HL-60 (cell line): ENCODE measurements around the gene ULK1.

ENCODE experiments used
- GABPA ChIP-seq: IDR thresholded peaks from 2 replicates; pipeline ENCODE4 v1.6.1; 2012; ENCODE audit warnings: low read depth
- POLR2AphosphoS5 ChIP-seq: IDR thresholded peaks from 2 replicates; pipeline ENCODE4 v1.6.1; 2012; ENCODE audit warnings: low read depth
- SPI1 ChIP-seq: IDR thresholded peaks from 2 replicates; pipeline ENCODE4 v1.6.1; 2012; ENCODE audit warnings: low read depth, mild to moderate bottlenecking, borderline replicate concordance
- TF ChIP-seq, protein P1 (sequence below): IDR thresholded peaks from one replicate; pipeline ENCODE4 v1.5.1; 2011; ENCODE audit warnings: low read length, control low read depth, inconsistent platforms; ENCODE audit not compliant: insufficient read depth
- TF ChIP-seq, protein P2 (sequence below): IDR thresholded peaks from 2 replicates; pipeline ENCODE4 v1.6.1; 2012; ENCODE audit warnings: low read depth; ENCODE audit not compliant: insufficient replicate concordance

DNA sequence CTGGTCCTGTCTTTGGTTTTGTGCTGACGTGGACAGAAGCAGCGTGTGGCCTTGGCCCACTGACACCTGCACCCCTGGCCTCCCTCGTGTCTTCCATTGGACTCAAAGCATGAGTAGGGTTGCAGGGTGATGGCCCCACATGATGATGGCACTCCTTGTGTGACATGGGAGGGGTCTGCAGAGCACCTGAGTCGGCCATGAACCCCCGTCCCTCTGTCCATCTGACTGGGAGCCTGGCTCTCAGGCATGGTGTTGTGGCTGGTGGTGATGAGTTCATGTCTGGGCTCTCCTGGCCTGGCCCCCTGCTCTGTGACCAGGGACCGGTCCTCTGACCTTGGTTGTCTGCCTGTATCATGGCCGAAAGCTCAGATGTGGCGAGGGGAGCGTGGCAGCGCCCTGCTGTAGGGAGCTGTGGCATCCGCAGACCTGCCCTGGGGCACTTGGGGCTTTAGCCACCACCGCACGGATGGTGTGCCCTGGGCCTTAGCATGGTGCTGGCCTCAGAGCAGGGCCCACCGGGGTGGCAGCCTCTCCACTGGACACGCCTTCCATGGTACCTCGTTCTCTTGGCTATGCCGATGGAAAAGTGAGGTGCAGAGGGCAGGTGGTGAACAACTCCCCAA is 16.7 kb downstream of the ULK1 start:
- TF ChIP-seq, protein P1, sequence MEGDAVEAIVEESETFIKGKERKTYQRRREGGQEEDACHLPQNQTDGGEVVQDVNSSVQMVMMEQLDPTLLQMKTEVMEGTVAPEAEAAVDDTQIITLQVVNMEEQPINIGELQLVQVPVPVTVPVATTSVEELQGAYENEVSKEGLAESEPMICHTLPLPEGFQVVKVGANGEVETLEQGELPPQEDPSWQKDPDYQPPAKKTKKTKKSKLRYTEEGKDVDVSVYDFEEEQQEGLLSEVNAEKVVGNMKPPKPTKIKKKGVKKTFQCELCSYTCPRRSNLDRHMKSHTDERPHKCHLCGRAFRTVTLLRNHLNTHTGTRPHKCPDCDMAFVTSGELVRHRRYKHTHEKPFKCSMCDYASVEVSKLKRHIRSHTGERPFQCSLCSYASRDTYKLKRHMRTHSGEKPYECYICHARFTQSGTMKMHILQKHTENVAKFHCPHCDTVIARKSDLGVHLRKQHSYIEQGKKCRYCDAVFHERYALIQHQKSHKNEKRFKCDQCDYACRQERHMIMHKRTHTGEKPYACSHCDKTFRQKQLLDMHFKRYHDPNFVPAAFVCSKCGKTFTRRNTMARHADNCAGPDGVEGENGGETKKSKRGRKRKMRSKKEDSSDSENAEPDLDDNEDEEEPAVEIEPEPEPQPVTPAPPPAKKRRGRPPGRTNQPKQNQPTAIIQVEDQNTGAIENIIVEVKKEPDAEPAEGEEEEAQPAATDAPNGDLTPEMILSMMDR: no peak
- TF ChIP-seq POLR2AphosphoS5: no peak
- TF ChIP-seq, protein P2, sequence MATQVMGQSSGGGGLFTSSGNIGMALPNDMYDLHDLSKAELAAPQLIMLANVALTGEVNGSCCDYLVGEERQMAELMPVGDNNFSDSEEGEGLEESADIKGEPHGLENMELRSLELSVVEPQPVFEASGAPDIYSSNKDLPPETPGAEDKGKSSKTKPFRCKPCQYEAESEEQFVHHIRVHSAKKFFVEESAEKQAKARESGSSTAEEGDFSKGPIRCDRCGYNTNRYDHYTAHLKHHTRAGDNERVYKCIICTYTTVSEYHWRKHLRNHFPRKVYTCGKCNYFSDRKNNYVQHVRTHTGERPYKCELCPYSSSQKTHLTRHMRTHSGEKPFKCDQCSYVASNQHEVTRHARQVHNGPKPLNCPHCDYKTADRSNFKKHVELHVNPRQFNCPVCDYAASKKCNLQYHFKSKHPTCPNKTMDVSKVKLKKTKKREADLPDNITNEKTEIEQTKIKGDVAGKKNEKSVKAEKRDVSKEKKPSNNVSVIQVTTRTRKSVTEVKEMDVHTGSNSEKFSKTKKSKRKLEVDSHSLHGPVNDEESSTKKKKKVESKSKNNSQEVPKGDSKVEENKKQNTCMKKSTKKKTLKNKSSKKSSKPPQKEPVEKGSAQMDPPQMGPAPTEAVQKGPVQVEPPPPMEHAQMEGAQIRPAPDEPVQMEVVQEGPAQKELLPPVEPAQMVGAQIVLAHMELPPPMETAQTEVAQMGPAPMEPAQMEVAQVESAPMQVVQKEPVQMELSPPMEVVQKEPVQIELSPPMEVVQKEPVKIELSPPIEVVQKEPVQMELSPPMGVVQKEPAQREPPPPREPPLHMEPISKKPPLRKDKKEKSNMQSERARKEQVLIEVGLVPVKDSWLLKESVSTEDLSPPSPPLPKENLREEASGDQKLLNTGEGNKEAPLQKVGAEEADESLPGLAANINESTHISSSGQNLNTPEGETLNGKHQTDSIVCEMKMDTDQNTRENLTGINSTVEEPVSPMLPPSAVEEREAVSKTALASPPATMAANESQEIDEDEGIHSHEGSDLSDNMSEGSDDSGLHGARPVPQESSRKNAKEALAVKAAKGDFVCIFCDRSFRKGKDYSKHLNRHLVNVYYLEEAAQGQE: no peak
- no peak for TF ChIP-seq SPI1
- no peak for TF ChIP-seq GABPA
